SK-N-SH (cell line): ENCODE results near the gene RASSF8. TPM values are rescaled to one million over a fixed set of nuclear protein-coding genes. Genes with fewer than 3 reads are reported as not detected.

Source experiments
- CTCF ChIA-PET: fragments of 300-600, 350-600 bp; formaldehyde crosslinking; extraction: SDS; loops from one replicate; lab custom pipeline; 2021; lab: Yijun Ruan, JAX
- POLR2A ChIA-PET: fragments of 350-600 bp; sonication (Branson Sonifier 250); formaldehyde crosslinking; extraction: SDS; loops from one replicate; lab custom pipeline; 2020; ENCODE audit warnings: antibody characterized with exemption, inconsistent platforms; lab: Yijun Ruan, JAX
- DNase-seq: peaks from one replicate; pipeline ENCODE4 v3.0.0; 2012
- H2AFZ ChIP-seq: fragments of 200-600 bp; sonication (generic); 2 replicates; pipeline ENCODE4 v1.8.1; 2016; ENCODE audit warnings: antibody characterized with exemption, mild to moderate bottlenecking, low read depth
- H3F3A ChIP-seq: fragments of 200-600 bp; sonication (generic); replicated peaks from 2 replicates; pipeline ENCODE3; 2016; ENCODE audit warnings: antibody characterized with exemption, mild to moderate bottlenecking; ENCODE audit not compliant: insufficient read depth
- H3K27ac ChIP-seq, 2 experiments: fragments of 200-500 bp in 1 of 2; fragments of 200-600 bp in 1 of 2; sonication (Bioruptor generic) in 1 of 2; sonication (generic), shearing (Covaris generic) in 1 of 2; 2 replicates each; pipeline versions ENCODE4 v1.5.1 to v1.6.1; 2014 to 2016; ENCODE audit warnings: low read depth in 2 of 2, inconsistent platforms in 1 of 2, low read length in 1 of 2, mild to moderate bottlenecking in 1 of 2, mixed read lengths in 1 of 2
- H3K27me3 ChIP-seq: fragments of 200-600 bp; sonication (generic), shearing (Covaris generic); 2 replicates; pipeline ENCODE4 v1.6.1; 2016; ENCODE audit warnings: mixed run types; ENCODE audit not compliant: insufficient read depth
- H3K36me3 ChIP-seq, 2 experiments: fragments of 200-500 bp in 1 of 2; fragments of 200-600 bp in 1 of 2; sonication (Bioruptor generic) in 1 of 2; sonication (generic) in 1 of 2; replicated peaks in 1 of 2; 2 replicates each; pipeline versions ENCODE3 to v1.5.1; 2014 to 2016; ENCODE audit warnings: low read length in 1 of 2, mild to moderate bottlenecking in 1 of 2; ENCODE audit not compliant: insufficient read depth in 2 of 2, control insufficient read depth in 1 of 2
- H3K4me1 ChIP-seq, 2 experiments: fragments of 200-500 bp in 1 of 2; fragments of 200-600 bp in 1 of 2; sonication (Bioruptor generic) in 1 of 2; sonication (generic), shearing (Covaris generic) in 1 of 2; 2 replicates each; pipeline versions ENCODE4 v1.5.1 to v1.6.1; 2014 to 2016; ENCODE audit warnings: low read depth in 1 of 2, low read length in 1 of 2, mixed run types in 1 of 2; ENCODE audit not compliant: insufficient read depth in 2 of 2, control insufficient read depth in 1 of 2
- H3K4me2 ChIP-seq: fragments of 200-600 bp; sonication (generic), shearing (Covaris generic); 2 replicates; pipeline ENCODE4 v1.6.1; 2017; ENCODE audit warnings: mixed run types
- H3K4me3 ChIP-seq, 2 experiments: fragments of 200-500 bp in 1 of 2; fragments of 200-600 bp in 1 of 2; sonication (Bioruptor generic) in 1 of 2; sonication (generic), shearing (Covaris generic) in 1 of 2; 2 replicates each; pipeline versions ENCODE4 v1.5.1 to v1.8.1; 2014 to 2016; ENCODE audit warnings: low read depth in 2 of 2, inconsistent platforms in 1 of 2, low read length in 1 of 2, mild to moderate bottlenecking in 1 of 2, mixed read lengths in 1 of 2, moderate library complexity in 1 of 2
- H3K79me2 ChIP-seq: fragments of 200-600 bp; sonication (generic); 2 replicates; pipeline ENCODE4 v1.8.1; 2017; ENCODE audit warnings: mild to moderate bottlenecking; ENCODE audit not compliant: insufficient read depth
- H3K9ac ChIP-seq: fragments of 200-600 bp; sonication (generic); 2 replicates; pipeline ENCODE4 v1.6.1; 2017; ENCODE audit warnings: mixed run types
- H3K9me2 ChIP-seq: fragments of 200-600 bp; sonication (generic); 2 replicates; pipeline ENCODE4 v1.6.1; 2017; ENCODE audit warnings: mixed run types
- H3K9me3 ChIP-seq: fragments of 200-600 bp; sonication (generic); 2 replicates; pipeline ENCODE4 v1.6.1; 2017; ENCODE audit warnings: mixed run types, mild to moderate bottlenecking, moderate library complexity
- H4K20me1 ChIP-seq: fragments of 200-600 bp; sonication (generic); 2 replicates; pipeline ENCODE4 v1.6.1; 2017; ENCODE audit warnings: mild to moderate bottlenecking, mixed run types; ENCODE audit not compliant: insufficient read depth
- CHD2 ChIP-seq: fragments of 150-350 bp; IDR thresholded peaks from 2 replicates; pipeline ENCODE4 v1.6.1; 2018; ENCODE audit warnings: low read length; ENCODE audit not compliant: partially characterized antibody
- ELF1 ChIP-seq: IDR thresholded peaks from 2 replicates; pipeline ENCODE4 v1.4.0; 2012
- FOSL2 ChIP-seq: IDR thresholded peaks from 2 replicates; pipeline ENCODE4 v1.4.0; 2012; ENCODE audit warnings: low read depth, mild to moderate bottlenecking, moderate library complexity, borderline replicate concordance
- MEF2A ChIP-seq: IDR thresholded peaks from 2 replicates; pipeline ENCODE4 v1.4.0; 2012; ENCODE audit warnings: low read depth, borderline replicate concordance
- MXI1 ChIP-seq: IDR thresholded peaks from 2 replicates; pipeline ENCODE4 v1.6.1; 2012; ENCODE audit warnings: mild to moderate bottlenecking, low read depth, low read length, improper control_type of control experiment
- NRF1 ChIP-seq: IDR thresholded peaks from 2 replicates; pipeline ENCODE4 v1.6.1; 2012; ENCODE audit warnings: low read depth, mild to moderate bottlenecking, low read length
- RAD21 ChIP-seq: IDR thresholded peaks from 2 replicates; pipeline ENCODE4 v1.6.1; 2012; ENCODE audit warnings: mild to moderate bottlenecking, low read length
- SIN3A ChIP-seq: IDR thresholded peaks from 2 replicates; pipeline ENCODE4 v1.6.1; 2012; ENCODE audit warnings: low read depth, mild to moderate bottlenecking, low read length, moderate library complexity, borderline replicate concordance
- TAF1 ChIP-seq: IDR thresholded peaks from 2 replicates; pipeline ENCODE4 v1.6.1; 2012; ENCODE audit warnings: low read depth, mild to moderate bottlenecking, low read length, moderate library complexity, borderline replicate concordance
- WGBS: methylation state at CpG from one replicate; pipeline ENCODE4 v1.1.6; 2017; ENCODE audit warnings: low lambda C conversion rate; 5-methylcytosine and 5-hydroxymethylcytosine counted together
- polyA plus RNA-seq, 3 experiments: library from polyadenylated mRNA; depleted of rRNA; stranded (reverse); fragments of >200 nt; gene quantifications; 2 replicates each; pipeline ENCODE4 v1.2.3, GENCODE V29; 2012
- TF ChIP-seq, protein P1 (sequence below): fragments of 150-350 bp; IDR thresholded peaks from 2 replicates; pipeline ENCODE4 v1.6.1; 2016; ENCODE audit warnings: mild to moderate bottlenecking, low read depth, low read length
- TF ChIP-seq, protein P2 (sequence below): IDR thresholded peaks from 2 replicates; pipeline ENCODE4 v1.6.1; 2012; ENCODE audit warnings: mild to moderate bottlenecking, low read depth, low read length, moderate library complexity
- TF ChIP-seq, protein P3 (sequence below): IDR thresholded peaks from 2 replicates; pipeline ENCODE4 v1.4.0; 2012; ENCODE audit warnings: low read depth
- TF ChIP-seq, protein P4 (sequence below): IDR thresholded peaks from 2 replicates; pipeline ENCODE4; 2012
- TF ChIP-seq, protein P5 (sequence below): IDR thresholded peaks from 2 replicates; pipeline ENCODE4 v1.4.0; 2012; ENCODE audit warnings: low read depth, borderline replicate concordance

The RASSF8 gene
- polyA plus RNA-seq, 1 of the 3 experiments (the other 2 are of a cell fraction) = 15.3 TPM

DNA sequence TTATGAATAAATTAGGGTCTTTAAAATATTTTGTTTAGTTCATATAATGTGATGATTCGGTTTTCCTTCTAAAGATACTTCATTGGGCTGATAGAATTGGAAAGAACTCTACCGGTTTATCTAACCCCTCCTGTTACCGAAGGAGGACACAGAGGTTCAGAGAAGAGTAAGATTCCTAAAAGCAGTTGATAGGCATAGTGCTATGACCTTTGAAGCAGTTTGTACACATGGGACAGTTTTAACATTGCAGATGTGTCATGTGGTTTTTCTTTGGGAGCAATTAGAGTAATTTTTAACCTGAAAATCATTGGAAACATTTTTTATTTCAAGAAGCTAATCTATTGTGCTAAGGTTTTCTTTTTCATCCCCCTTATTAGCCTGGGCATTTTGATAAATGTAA is 103.5 kb downstream of the RASSF8 start (continued):
- TF ChIP-seq, protein P1, sequence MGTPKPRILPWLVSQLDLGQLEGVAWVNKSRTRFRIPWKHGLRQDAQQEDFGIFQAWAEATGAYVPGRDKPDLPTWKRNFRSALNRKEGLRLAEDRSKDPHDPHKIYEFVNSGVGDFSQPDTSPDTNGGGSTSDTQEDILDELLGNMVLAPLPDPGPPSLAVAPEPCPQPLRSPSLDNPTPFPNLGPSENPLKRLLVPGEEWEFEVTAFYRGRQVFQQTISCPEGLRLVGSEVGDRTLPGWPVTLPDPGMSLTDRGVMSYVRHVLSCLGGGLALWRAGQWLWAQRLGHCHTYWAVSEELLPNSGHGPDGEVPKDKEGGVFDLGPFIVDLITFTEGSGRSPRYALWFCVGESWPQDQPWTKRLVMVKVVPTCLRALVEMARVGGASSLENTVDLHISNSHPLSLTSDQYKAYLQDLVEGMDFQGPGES = no peak
- TF ChIP-seq MXI1 (no peak), ELF1 (no peak), MEF2A (no peak), NRF1 (no peak), CHD2 (no peak), FOSL2 (no peak)
- TF ChIP-seq, protein P2, sequence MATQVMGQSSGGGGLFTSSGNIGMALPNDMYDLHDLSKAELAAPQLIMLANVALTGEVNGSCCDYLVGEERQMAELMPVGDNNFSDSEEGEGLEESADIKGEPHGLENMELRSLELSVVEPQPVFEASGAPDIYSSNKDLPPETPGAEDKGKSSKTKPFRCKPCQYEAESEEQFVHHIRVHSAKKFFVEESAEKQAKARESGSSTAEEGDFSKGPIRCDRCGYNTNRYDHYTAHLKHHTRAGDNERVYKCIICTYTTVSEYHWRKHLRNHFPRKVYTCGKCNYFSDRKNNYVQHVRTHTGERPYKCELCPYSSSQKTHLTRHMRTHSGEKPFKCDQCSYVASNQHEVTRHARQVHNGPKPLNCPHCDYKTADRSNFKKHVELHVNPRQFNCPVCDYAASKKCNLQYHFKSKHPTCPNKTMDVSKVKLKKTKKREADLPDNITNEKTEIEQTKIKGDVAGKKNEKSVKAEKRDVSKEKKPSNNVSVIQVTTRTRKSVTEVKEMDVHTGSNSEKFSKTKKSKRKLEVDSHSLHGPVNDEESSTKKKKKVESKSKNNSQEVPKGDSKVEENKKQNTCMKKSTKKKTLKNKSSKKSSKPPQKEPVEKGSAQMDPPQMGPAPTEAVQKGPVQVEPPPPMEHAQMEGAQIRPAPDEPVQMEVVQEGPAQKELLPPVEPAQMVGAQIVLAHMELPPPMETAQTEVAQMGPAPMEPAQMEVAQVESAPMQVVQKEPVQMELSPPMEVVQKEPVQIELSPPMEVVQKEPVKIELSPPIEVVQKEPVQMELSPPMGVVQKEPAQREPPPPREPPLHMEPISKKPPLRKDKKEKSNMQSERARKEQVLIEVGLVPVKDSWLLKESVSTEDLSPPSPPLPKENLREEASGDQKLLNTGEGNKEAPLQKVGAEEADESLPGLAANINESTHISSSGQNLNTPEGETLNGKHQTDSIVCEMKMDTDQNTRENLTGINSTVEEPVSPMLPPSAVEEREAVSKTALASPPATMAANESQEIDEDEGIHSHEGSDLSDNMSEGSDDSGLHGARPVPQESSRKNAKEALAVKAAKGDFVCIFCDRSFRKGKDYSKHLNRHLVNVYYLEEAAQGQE = no peak
- TF ChIP-seq, all 33 proteins: peak for 0

DNA sequence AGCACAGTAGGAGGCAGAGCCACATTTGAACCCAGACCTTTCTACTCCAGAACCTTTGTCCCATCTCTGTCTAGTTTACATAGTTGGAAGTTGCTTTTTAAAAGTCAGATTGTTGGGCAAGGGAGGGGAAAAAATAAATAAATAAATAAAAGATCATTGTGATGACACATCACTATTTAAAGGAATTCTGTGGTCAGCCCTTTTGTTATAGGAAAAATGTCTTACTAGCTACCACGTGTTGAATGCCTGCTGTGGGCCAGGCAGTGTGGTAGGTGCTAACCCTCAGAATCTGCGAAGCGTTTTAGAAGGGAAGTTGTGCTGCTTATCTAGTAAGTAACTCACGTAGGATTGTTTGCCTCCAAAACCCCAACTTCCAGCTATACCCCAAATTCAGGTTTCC is 104.1 kb downstream of the RASSF8 start:
- Histone ChIP-seq H4K20me1 (peaks cover 27% of the 10 kb centered on the region), H3F3A (peaks cover 14% of the 10 kb centered on the region), H3K27me3 (no peaks in the 10 kb centered on the region), H3K9ac (no peak overlapping the region), H3K9me3 (no peaks in the 10 kb centered on the region), H3K4me1 (peaks cover 0 to 6% of the 10 kb centered on the region in 2 experiments; a peak in 1 of 4 replicates), H3K27ac (no peak overlapping the region), H2AFZ (no peak overlapping the region), H3K9me2 (no peaks in the 10 kb centered on the region), H3K79me2 (peaks cover 69% of the 10 kb centered on the region), H3K4me2 (no peak overlapping the region), H3K36me3 (peaks cover 12 to 50% of the 10 kb centered on the region in 2 experiments), H3K4me3 (no peak overlapping the region)
- no peak for TF ChIP-seq SIN3A
- TF ChIP-seq, protein P3, sequence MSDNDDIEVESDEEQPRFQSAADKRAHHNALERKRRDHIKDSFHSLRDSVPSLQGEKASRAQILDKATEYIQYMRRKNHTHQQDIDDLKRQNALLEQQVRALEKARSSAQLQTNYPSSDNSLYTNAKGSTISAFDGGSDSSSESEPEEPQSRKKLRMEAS = peak; percentile 70; the same call in 1 of the 2 replicates
- CTCF ChIA-PET = interaction anchor here (0.7 to 1.1 kb wide), 2 partner anchors 31 to 774 kb away, joined by 3 read pairs; no protein-coding TSS in a partner anchor
- 88% methylated on average over 4 of the region's 4 CpGs for WGBS
- no peak for DNase-seq
- POLR2A ChIA-PET = no interaction called here

DNA sequence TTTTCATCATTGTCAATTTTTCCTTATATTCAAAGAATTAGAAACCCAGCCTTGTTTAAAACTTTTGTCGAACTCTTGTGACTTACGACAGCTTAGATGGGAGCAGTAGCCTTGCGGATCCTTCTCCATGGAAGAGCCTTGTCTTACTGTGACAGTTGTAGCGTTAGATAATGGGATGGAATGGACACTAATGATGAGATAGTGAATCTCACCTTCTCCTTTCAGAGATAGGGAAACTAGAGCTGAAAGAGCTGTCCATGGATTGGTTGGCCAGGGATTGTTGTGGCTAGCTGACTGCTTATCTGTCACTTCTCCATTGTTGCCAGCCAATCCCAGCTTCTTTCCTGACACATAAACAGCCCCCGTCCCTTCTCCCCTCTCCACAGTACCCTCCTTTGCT is 107.0 kb downstream of the RASSF8 start:
- peaks cover 16% of the 10 kb centered on the region for H3F3A ChIP-seq
- H3K36me3 ChIP-seq = peaks cover 25 to 62% of the 10 kb centered on the region in 2 experiments
- H3K4me2 ChIP-seq = no peak overlapping the region
- H4K20me1 ChIP-seq = peaks cover 18% of the 10 kb centered on the region
- no peak overlapping the region for H3K4me3 ChIP-seq
- ChIA-PET CTCF (no interaction called here), POLR2A (no interaction called here)
- no peak for DNase-seq
- H3K27ac ChIP-seq = no peak overlapping the region
- 94% methylated on average over 5 of the region's 5 CpGs for WGBS
- H3K9me2 ChIP-seq = no peaks in the 10 kb centered on the region
- no peak overlapping the region for H3K9ac ChIP-seq
- peaks cover 53% of the 10 kb centered on the region; the same call in 1 of the 2 replicates for H3K79me2 ChIP-seq
- no peak overlapping the region for H2AFZ ChIP-seq
- peaks cover 0 to 6% of the 10 kb centered on the region in 2 experiments; a peak in 2 of 4 replicates for H3K4me1 ChIP-seq
- H3K27me3 ChIP-seq = no peaks in the 10 kb centered on the region
- H3K9me3 ChIP-seq = no peaks in the 10 kb centered on the region
- TF ChIP-seq, protein P2 = no peak
- TF ChIP-seq RAD21 = no peak
- TF ChIP-seq TAF1 = no peak
- TF ChIP-seq, protein P4, sequence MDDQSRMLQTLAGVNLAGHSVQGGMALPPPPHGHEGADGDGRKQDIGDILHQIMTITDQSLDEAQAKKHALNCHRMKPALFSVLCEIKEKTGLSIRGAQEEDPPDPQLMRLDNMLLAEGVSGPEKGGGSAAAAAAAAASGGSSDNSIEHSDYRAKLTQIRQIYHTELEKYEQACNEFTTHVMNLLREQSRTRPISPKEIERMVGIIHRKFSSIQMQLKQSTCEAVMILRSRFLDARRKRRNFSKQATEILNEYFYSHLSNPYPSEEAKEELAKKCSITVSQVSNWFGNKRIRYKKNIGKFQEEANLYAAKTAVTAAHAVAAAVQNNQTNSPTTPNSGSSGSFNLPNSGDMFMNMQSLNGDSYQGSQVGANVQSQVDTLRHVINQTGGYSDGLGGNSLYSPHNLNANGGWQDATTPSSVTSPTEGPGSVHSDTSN = no peak
- no peak for TF ChIP-seq SIN3A
- TF ChIP-seq ELF1 = no peak
- TF ChIP-seq, protein P5, sequence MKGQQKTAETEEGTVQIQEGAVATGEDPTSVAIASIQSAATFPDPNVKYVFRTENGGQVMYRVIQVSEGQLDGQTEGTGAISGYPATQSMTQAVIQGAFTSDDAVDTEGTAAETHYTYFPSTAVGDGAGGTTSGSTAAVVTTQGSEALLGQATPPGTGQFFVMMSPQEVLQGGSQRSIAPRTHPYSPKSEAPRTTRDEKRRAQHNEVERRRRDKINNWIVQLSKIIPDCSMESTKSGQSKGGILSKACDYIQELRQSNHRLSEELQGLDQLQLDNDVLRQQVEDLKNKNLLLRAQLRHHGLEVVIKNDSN = no peak
